ENCODE results near the gene FANCD2OS.

- no peak for TF ChIP-seq CEBPB (IDR thresholded peaks at IDR 0.05)
- no peak for TF ChIP-seq REST (IDR thresholded peaks at IDR 0.05; ENCODE audit: low read depth)
- TF ChIP-seq EP300 (IDR thresholded peaks at IDR 0.05; ENCODE audit: borderline replicate concordance) = no peak
- no peak for TF ChIP-seq TCF12 (IDR thresholded peaks at IDR 0.05; ENCODE audit: low read depth)
- TF ChIP-seq RAD21 (IDR thresholded peaks at IDR 0.05; ENCODE audit: low read depth) = no peak
- TF ChIP-seq TAF1 (IDR thresholded peaks at IDR 0.05; ENCODE audit: low read depth) = no peak
- TF ChIP-seq EGR1 (IDR thresholded peaks at IDR 0.05) = no peak
Measured at GRCh38 chr3:10116928-10117327, 8.9 kb upstream of the FANCD2OS start.

Measured in Ishikawa (cell line).